ENCODE measurements around the gene ANO7. TPM values are rescaled to one million over a fixed set of nuclear protein-coding genes. Genes with fewer than 3 reads are reported as not detected.

The ANO7 gene
- total RNA-seq, 1 donor from 2014 or later, result 2.2 TPM

GRCh38 chr2:241207641-241208040 is 19.2 kb downstream of the ANO7 start:
- Mint-ChIP-seq H3K27ac (ENCODE audit: unreplicated experiment) (no peak overlapping the region), H3K27me3 (ENCODE audit: low read depth) (peaks cover 8% of the 10 kb centered on the region), H3K4me3 (ENCODE audit: unreplicated experiment) (no peak overlapping the region), H3K4me1 (ENCODE audit: low read depth) (no peaks in the 10 kb centered on the region), H3K36me3 (ENCODE audit: low read depth) (no peaks in the 10 kb centered on the region), H3K9me3 (ENCODE audit: low read depth) (no peaks in the 10 kb centered on the region)
- no peak for DNase-seq (ENCODE audit: low spot score)
- no peak for TF ChIP-seq CTCF (IDR thresholded peaks at IDR 0.05)

DNA sequence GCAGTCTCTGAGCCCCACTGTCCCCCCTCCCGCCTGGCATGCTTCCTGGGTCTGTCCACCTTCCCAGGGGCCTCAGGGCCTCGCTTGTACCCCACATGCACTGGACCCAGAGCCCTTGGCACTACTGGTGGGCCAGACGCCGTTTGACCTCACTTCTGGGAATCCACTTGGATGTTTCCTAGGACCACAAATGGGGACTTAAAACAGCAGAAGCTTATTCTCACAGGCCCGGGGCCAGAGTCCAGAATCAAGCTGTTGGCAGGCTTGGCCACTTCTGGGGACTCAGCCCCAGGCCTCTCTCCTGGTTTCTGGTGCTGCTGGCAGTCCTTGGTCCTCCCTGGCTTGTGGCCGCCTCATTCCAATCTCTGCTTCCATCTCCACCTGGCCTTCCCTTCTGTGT is 19.6 kb downstream of the ANO7 start:
- no peaks in the 10 kb centered on the region for H3K4me1 Mint-ChIP-seq (ENCODE audit: low read depth)

DNA sequence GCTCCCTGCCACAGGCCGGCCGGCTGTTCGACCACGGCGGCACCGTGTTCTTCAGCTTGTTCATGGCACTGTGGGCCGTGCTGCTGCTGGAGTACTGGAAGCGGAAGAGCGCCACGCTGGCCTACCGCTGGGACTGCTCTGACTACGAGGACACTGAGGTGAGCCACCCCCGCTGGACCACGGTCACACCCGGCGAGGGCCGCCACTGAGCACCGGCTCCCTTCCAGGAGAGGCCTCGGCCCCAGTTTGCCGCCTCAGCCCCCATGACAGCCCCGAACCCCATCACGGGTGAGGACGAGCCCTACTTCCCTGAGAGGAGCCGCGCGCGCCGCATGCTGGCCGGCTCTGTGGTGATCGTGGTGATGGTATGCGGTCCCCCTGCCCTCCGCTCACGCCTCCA is 20.8 kb downstream of the ANO7 start:
- Mint-ChIP-seq H3K27me3 (ENCODE audit: low read depth) (peaks cover 8% of the 10 kb centered on the region), H3K27ac (ENCODE audit: unreplicated experiment) (no peak overlapping the region)
- TF ChIP-seq CTCF (IDR thresholded peaks at IDR 0.05), result no peak

More for the DNA sequence above, 19.6 kb downstream of the ANO7 start:
- Mint-ChIP-seq H3K36me3 (ENCODE audit: low read depth) (no peaks in the 10 kb centered on the region), H3K4me3 (ENCODE audit: unreplicated experiment) (no peak overlapping the region), H3K9me3 (ENCODE audit: low read depth) (no peaks in the 10 kb centered on the region), H3K27ac (ENCODE audit: unreplicated experiment) (peak overlapping the region; percentile 3), H3K27me3 (ENCODE audit: low read depth) (peaks cover 8% of the 10 kb centered on the region)
- TF ChIP-seq CTCF (IDR thresholded peaks at IDR 0.05), result no peak
- DNase-seq (ENCODE audit: low spot score), result no peak

DNA sequence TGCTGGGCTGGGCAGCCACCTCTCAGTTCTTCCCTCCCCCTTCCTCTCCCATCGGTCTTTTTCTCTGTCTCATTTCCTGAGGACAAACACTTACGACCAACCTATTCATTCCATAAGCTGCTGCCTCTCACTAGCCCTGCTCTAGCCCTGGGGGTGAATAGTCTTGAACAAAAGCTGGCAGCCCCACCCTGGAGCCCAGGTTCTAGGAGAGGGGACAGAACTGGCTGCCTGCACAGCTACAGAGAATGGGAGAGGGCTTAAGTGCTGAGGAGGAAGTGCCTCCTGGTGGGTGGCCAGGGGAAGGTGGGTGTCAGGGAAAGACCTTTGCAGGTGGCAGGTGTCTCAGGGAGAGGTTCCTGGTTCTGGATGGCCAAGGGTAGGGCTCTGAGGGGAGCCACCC is 22.8 kb downstream of the ANO7 start:
- Mint-ChIP-seq H3K36me3 (ENCODE audit: low read depth) (no peaks in the 10 kb centered on the region), H3K27ac (ENCODE audit: unreplicated experiment) (no peak overlapping the region), H3K4me3 (ENCODE audit: unreplicated experiment) (no peak overlapping the region), H3K4me1 (ENCODE audit: low read depth) (peaks cover 4% of the 10 kb centered on the region), H3K9me3 (ENCODE audit: low read depth) (no peaks in the 10 kb centered on the region), H3K27me3 (ENCODE audit: low read depth) (peaks cover 8% of the 10 kb centered on the region)
- TF ChIP-seq CTCF (IDR thresholded peaks at IDR 0.05), result peak; percentile 15
- DNase-seq (ENCODE audit: low spot score), result no peak

More for the DNA sequence above, 20.8 kb downstream of the ANO7 start:
- Mint-ChIP-seq H3K4me1 (ENCODE audit: low read depth) (no peaks in the 10 kb centered on the region), H3K36me3 (ENCODE audit: low read depth) (no peaks in the 10 kb centered on the region), H3K9me3 (ENCODE audit: low read depth) (no peaks in the 10 kb centered on the region), H3K4me3 (ENCODE audit: unreplicated experiment) (no peak overlapping the region)
- DNase-seq (ENCODE audit: low spot score), result no peak

- Mint-ChIP-seq H3K9me3 (ENCODE audit: low read depth) (no peaks in the 10 kb centered on the region), H3K36me3 (ENCODE audit: low read depth) (no peaks in the 10 kb centered on the region), H3K4me3 (ENCODE audit: unreplicated experiment) (no peak overlapping the region), H3K27me3 (ENCODE audit: low read depth) (peaks cover 8% of the 10 kb centered on the region), H3K27ac (ENCODE audit: unreplicated experiment) (no peak overlapping the region), H3K4me1 (ENCODE audit: low read depth) (peaks cover 12% of the 10 kb centered on the region)
- DNase-seq (ENCODE audit: low spot score), result no peak
- TF ChIP-seq CTCF (IDR thresholded peaks at IDR 0.05), result no peak
These were observed 24.6 kb downstream of the ANO7 start for GRCh38 chr2:241213041-241213440.
